Measurements from ENCODE around the gene PGD. TPM values are rescaled to one million over a fixed set of nuclear protein-coding genes. Genes with fewer than 3 reads are reported as not detected.

The PGD gene
- polyA plus RNA-seq, 1 donor (not counting 4 experiments of a cell fraction or from before 2014, with no cell fraction given), result 104 TPM

- Histone ChIP-seq H3K27ac (ENCODE audit: control insufficient read depth, insufficient read depth, low read length) (peak within 1 kb of the TSS; percentile 79), H3K9me1 (ENCODE audit: control insufficient read depth, extremely low read depth, insufficient read depth, low read length) (no peaks in the 10 kb centered on the region), H3K4me2 (ENCODE audit: control insufficient read depth, extremely low read depth, insufficient read depth, low read depth, low read length) (peak within 1 kb of the TSS; percentile 99), H4K20me1 (ENCODE audit: control insufficient read depth, extremely low read depth, insufficient read depth, low read length) (no peaks in the 10 kb centered on the region), H3K79me2 (ENCODE audit: control insufficient read depth, insufficient read depth, low read length) (peaks cover 10% of the 10 kb centered on the region), H3K9me3 (ENCODE audit: control insufficient read depth, low read depth, low read length) (no peaks in the 10 kb centered on the region), H3K9ac (ENCODE audit: control insufficient read depth, extremely low read depth, insufficient read depth, low read length) (peak within 1 kb of the TSS; percentile 93), H3K4me3 (ENCODE audit: control insufficient read depth in 2 of 3, extremely low read depth in 1 of 3, insufficient read depth in 2 of 3, low read depth in 1 of 3, low read length in 3 of 3) (peak within 1 kb of the TSS; percentile 72 to 90 (median 80)), H3K36me3 (ENCODE audit: control insufficient read depth in 2 of 2, extremely low read depth in 1 of 2, insufficient read depth in 2 of 2, low read length in 2 of 2) (peaks cover 0 to 2% of the 10 kb centered on the region in 2 experiments), H3K27me3 (ENCODE audit: control insufficient read depth, extremely low read depth, insufficient read depth, low read length) (no peaks in the 10 kb centered on the region), H3K4me1 (ENCODE audit: control insufficient read depth, extremely low read depth, insufficient read depth, low read length) (peaks cover 12% of the 10 kb centered on the region), H2AFZ (ENCODE audit: control insufficient read depth, low read length) (peak within 1 kb of the TSS; percentile 99)
- TF ChIP-seq CTCF (optimal IDR thresholded peaks at IDR 0.05 in 1 of 3, IDR thresholded peaks at IDR 0.05 in 1 of 3, conservative IDR thresholded peaks at IDR 0.05 in 1 of 3; ENCODE audit: extremely low read depth in 1 of 3, insufficient read depth in 2 of 3, low read length in 3 of 3), result peak; percentile 72 to 94 (median 91)
- TF ChIP-seq EZH2 (IDR thresholded peaks at IDR 0.05; ENCODE audit: low read length), result no peak
- no peak for FAIRE-seq
- dilution Hi-C loops (cut with MboI; ENCODE audit: extremely low pct_ligation_motif_present, low sequenced_read_pairs), result no loop called here
- DNase-seq (ENCODE audit: low read depth, low spot score), result no peak
Observed at GRCh38 chr1:10430216-10431069, 31.6 kb downstream of the PGD start, which contains the start of gene CENPS. Gene CENPS, plus strand, starts transcription at chr1:10430433. Its CDS starts 85 bp downstream, at chr1:10430518.

- no peak for FAIRE-seq
- dilution Hi-C loops (cut with MboI; ENCODE audit: extremely low pct_ligation_motif_present, low sequenced_read_pairs), result no loop called here
Observed at GRCh38 chr1:10431070-10431730, 32.3 kb downstream of the PGD start.

More at GRCh38 chr1:10431070-10431730, 32.3 kb downstream of the PGD start:
- no peak for DNase-seq (ENCODE audit: low read depth, low spot score)
- Histone ChIP-seq H3K4me2 (ENCODE audit: control insufficient read depth, extremely low read depth, insufficient read depth, low read depth, low read length) (peak overlapping the region; percentile 99), H3K36me3 (ENCODE audit: control insufficient read depth in 2 of 2, extremely low read depth in 1 of 2, insufficient read depth in 2 of 2, low read length in 2 of 2) (peaks cover 0 to 2% of the 10 kb centered on the region in 2 experiments), H3K79me2 (ENCODE audit: control insufficient read depth, insufficient read depth, low read length) (peaks cover 10% of the 10 kb centered on the region), H3K27ac (ENCODE audit: control insufficient read depth, insufficient read depth, low read length) (peak overlapping the region; percentile 79), H3K4me3 (ENCODE audit: control insufficient read depth in 2 of 3, extremely low read depth in 1 of 3, insufficient read depth in 2 of 3, low read depth in 1 of 3, low read length in 3 of 3) (peak overlapping the region; percentile 72 to 90 (median 80)), H3K4me1 (ENCODE audit: control insufficient read depth, extremely low read depth, insufficient read depth, low read length) (peaks cover 12% of the 10 kb centered on the region), H2AFZ (ENCODE audit: control insufficient read depth, low read length) (peak overlapping the region; percentile 99), H3K27me3 (ENCODE audit: control insufficient read depth, extremely low read depth, insufficient read depth, low read length) (no peaks in the 10 kb centered on the region), H3K9me1 (ENCODE audit: control insufficient read depth, extremely low read depth, insufficient read depth, low read length) (no peaks in the 10 kb centered on the region), H4K20me1 (ENCODE audit: control insufficient read depth, extremely low read depth, insufficient read depth, low read length) (no peaks in the 10 kb centered on the region), H3K9me3 (ENCODE audit: control insufficient read depth, low read depth, low read length) (no peaks in the 10 kb centered on the region), H3K9ac (ENCODE audit: control insufficient read depth, extremely low read depth, insufficient read depth, low read length) (peak overlapping the region; percentile 93)
- TF ChIP-seq EZH2 (IDR thresholded peaks at IDR 0.05; ENCODE audit: low read length) (no peak), CTCF (optimal IDR thresholded peaks at IDR 0.05 in 1 of 3, IDR thresholded peaks at IDR 0.05 in 1 of 3, conservative IDR thresholded peaks at IDR 0.05 in 1 of 3; ENCODE audit: extremely low read depth in 1 of 3, insufficient read depth in 2 of 3, low read length in 3 of 3) (no peak)
